SK-N-MC (cell line): Measurements from ENCODE around the gene CDK6.
A peak's percentile ranks its signal among the peaks of the same experiment; 100 is the strongest.
"Not testable (repeated sequence)": the region's sequence is repeated elsewhere in the genome, so short reads cannot be mapped to it uniquely, and the experiment has no call there.

Source experiments
- DNase-seq: peaks from one replicate; pipeline ENCODE4 v3.0.0-alpha.2; 2011; ENCODE audit warnings: low read depth, low spot score
- H3K27ac ChIP-seq: fragments of 200-600 bp; sonication (generic); 2 replicates; pipeline ENCODE4 v1.5.1; 2016; ENCODE audit warnings: mixed run types
- H3K36me3 ChIP-seq: fragments of 200-600 bp; sonication (generic); 2 replicates; pipeline ENCODE4 v1.6.1; 2017; ENCODE audit warnings: antibody characterized with exemption, low read length, mixed read lengths; ENCODE audit not compliant: insufficient read depth
- H3K4me3 ChIP-seq: fragments of 200-600 bp; sonication (generic); 2 replicates; pipeline ENCODE4 v1.5.1; 2016
- H3K9ac ChIP-seq: fragments of 200-600 bp; sonication (generic); 2 replicates; pipeline ENCODE4 v1.8.0; 2017; ENCODE audit warnings: mixed run types, mixed read lengths; ENCODE audit not compliant: insufficient read length
- H3K9me3 ChIP-seq: fragments of 200-600 bp; sonication (generic); 2 replicates; pipeline ENCODE4 v1.6.1; 2017; ENCODE audit warnings: low read depth, mild to moderate bottlenecking, antibody characterized with exemption, low read length, moderate library complexity, mixed read lengths
- EZH2 ChIP-seq: fragments of 200-600 bp; sonication (generic); IDR thresholded peaks from one replicate; pipeline ENCODE4 v1.6.1; 2017; ENCODE audit warnings: antibody characterized with exemption
- FOXP2 ChIP-seq: optimal IDR thresholded peaks from 2 replicates; pipeline ENCODE3; 2011; ENCODE audit warnings: mild to moderate bottlenecking, moderate library complexity; ENCODE audit not compliant: insufficient read depth; ENCODE audit errors: extremely low read length, control extremely low read depth
- POLR2AphosphoS5 ChIP-seq: IDR thresholded peaks from 2 replicates; pipeline ENCODE4 v1.6.1; 2012; ENCODE audit warnings: mild to moderate bottlenecking, low read depth, low read length, borderline replicate concordance

CDK6 gene

DNA sequence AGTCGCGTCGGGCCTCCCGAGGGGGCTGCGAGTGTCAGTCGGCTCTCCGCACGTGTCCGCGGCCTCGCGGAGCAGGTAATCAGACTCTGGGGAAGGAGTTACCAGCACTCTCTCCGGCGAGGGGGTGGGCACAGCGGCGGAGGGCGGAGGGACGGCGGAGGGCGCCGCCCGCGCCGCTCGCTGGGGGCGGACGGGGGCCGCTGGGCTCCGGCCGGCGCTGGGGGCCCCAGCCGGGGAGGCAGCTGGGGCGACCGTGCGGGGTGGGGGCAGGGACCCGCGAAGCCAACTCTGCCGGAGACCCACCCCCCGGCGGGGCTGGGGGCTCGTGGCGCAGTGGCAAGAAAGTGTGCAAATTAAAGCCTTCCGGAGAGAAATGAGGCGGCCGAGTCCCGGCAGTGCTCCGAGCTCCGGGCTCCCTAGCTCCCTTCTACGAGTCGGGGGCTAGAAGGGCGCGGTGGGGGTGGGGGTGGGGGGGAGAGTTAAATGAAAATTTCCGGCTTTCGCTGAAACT lies at the start of gene CDK6:
Gene CDK6, minus strand, starts transcription at position 85 of the 511 bp plus-strand sequence. CDS start 3,250 bp downstream, outside the sequence.
- no peak for DNase-seq
- Histone ChIP-seq H3K9ac (peak within 1 kb of the TSS; percentile 13), H3K36me3 (no peaks in the 10 kb centered on the region), H3K9me3 (no peaks in the 10 kb centered on the region), H3K4me3 (peak within 1 kb of the TSS; percentile 96), H3K27ac (no peak within 1 kb of the TSS)
- no peak for TF ChIP-seq FOXP2
- no peak for TF ChIP-seq EZH2
- TF ChIP-seq POLR2AphosphoS5: no peak

DNA sequence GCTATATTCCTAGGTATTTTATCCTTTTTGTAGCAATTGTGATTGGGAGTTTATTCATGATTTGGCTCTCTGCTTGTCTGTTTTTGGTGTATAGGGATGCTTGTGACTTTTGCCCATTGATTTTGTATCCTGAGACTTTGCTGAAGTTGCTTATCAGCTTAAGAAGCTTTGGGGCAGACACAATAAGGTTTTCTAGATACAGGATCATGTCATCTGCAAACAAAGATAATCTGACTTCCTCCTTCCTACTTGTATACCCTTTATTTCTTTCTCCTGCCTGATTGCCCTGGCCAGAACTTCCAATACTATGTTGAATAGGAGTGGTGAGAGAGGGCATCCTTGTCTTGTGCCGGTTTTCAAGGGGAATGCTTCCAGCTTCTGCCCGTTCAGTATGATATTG lies 49.7 kb upstream of the CDK6 start:
- DNase-seq, H3K9me3 ChIP-seq, H3K9ac ChIP-seq, H3K27ac ChIP-seq, H3K4me3 ChIP-seq, H3K36me3 ChIP-seq: not testable (repeated sequence)

GRCh38 chr7:92884218-92884617 lies 47.8 kb upstream of the CDK6 start:
- Histone ChIP-seq H3K4me3 (no peak overlapping the region), H3K9ac (no peak overlapping the region), H3K27ac (no peak overlapping the region), H3K36me3 (no peaks in the 10 kb centered on the region), H3K9me3 (no peaks in the 10 kb centered on the region)
- DNase-seq: no peak
- TF ChIP-seq POLR2AphosphoS5: no peak
- TF ChIP-seq FOXP2: no peak
- TF ChIP-seq EZH2: no peak

- Histone ChIP-seq H3K27ac (no peak overlapping the region), H3K4me3 (no peak overlapping the region), H3K9me3 (no peaks in the 10 kb centered on the region), H3K9ac (no peak overlapping the region), H3K36me3 (no peaks in the 10 kb centered on the region)
- DNase-seq: no peak
- TF ChIP-seq EZH2 (no peak), FOXP2 (no peak), POLR2AphosphoS5 (no peak)
Observed at GRCh38 chr7:92882760-92883159, 46.4 kb upstream of the CDK6 start.

DNA sequence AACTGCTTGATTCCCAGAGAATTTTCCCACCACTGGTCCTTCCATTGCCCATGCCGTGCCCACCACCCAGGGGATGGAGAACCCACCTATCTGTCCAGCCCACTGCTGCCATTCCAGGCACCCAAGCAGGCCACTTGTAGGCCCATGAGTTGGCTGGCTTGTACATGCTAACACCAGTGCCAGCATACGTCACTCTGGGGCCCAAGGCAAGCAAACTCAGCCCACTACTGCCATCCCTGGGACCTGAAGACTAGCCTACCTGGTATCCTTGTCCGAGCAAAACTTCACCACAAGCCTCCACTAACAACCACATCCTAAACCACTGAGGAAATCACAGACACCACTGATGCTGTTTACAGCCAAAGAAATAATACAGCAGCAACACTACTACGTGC lies 44.7 kb upstream of the CDK6 start:
- Histone ChIP-seq H3K36me3 (no peaks in the 10 kb centered on the region), H3K27ac (no peak overlapping the region), H3K9ac (no peak overlapping the region), H3K9me3 (no peaks in the 10 kb centered on the region), H3K4me3 (no peak overlapping the region)
- DNase-seq: no peak
- TF ChIP-seq EZH2 (no peak), POLR2AphosphoS5 (no peak), FOXP2 (no peak)

- H3K36me3 ChIP-seq: no peaks in the 10 kb centered on the region
- no peak for DNase-seq
- H3K4me3 ChIP-seq: no peak overlapping the region
- TF ChIP-seq FOXP2: no peak
- no peak for TF ChIP-seq POLR2AphosphoS5
- TF ChIP-seq EZH2: no peak
- H3K9ac ChIP-seq: no peak overlapping the region
- H3K27ac ChIP-seq: no peak overlapping the region
- H3K9me3 ChIP-seq: no peaks in the 10 kb centered on the region
Observed at GRCh38 chr7:92880212-92881090, 44.1 kb upstream of the CDK6 start.

GRCh38 chr7:92877367-92877766 lies 41.0 kb upstream of the CDK6 start:
- H3K36me3 ChIP-seq: no peaks in the 10 kb centered on the region
- no peak for DNase-seq
- TF ChIP-seq POLR2AphosphoS5: no peak
- no peak for TF ChIP-seq FOXP2
- TF ChIP-seq EZH2: no peak
- H3K9me3 ChIP-seq: no peaks in the 10 kb centered on the region
- no peak overlapping the region for H3K9ac ChIP-seq
- H3K4me3 ChIP-seq: no peak overlapping the region
- no peak overlapping the region for H3K27ac ChIP-seq

GRCh38 chr7:92876836-92877235 lies 40.5 kb upstream of the CDK6 start:
- no peak overlapping the region for H3K4me3 ChIP-seq
- no peaks in the 10 kb centered on the region for H3K9me3 ChIP-seq
- no peak for TF ChIP-seq EZH2
- no peak for TF ChIP-seq POLR2AphosphoS5
- TF ChIP-seq FOXP2: no peak
- no peak for DNase-seq
- H3K9ac ChIP-seq: no peak overlapping the region
- no peak overlapping the region for H3K27ac ChIP-seq
- no peaks in the 10 kb centered on the region for H3K36me3 ChIP-seq

DNA sequence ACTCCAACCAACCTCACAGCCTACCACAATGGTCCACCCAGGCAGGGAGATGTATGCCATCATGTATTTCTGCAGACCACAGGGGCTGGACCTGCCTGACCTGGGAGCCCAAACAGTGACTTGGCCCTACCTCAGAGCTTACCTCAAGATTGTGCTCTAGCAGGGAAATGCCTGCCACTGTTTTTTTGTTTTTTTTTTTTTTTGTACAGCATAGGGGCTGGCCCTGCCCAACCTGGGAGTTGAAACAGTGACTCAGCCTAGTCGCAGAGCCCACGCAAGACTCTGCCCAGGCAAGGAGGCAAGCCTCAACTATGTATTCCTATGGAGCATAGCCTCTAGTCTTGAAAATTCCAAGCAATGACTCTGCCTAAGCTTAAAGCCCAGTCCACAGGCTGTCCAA lies 39.3 kb upstream of the CDK6 start:
- no peak for TF ChIP-seq FOXP2
- TF ChIP-seq POLR2AphosphoS5: no peak
- TF ChIP-seq EZH2: no peak
- no peak overlapping the region for H3K4me3 ChIP-seq
- H3K9me3 ChIP-seq: no peaks in the 10 kb centered on the region
- no peak for DNase-seq
- H3K9ac ChIP-seq: no peak overlapping the region
- H3K27ac ChIP-seq: no peak overlapping the region
- H3K36me3 ChIP-seq: no peaks in the 10 kb centered on the region
